H1 (cell line): ENCODE measurements around the gene LAMC3. TPM values are rescaled to one million over a fixed set of nuclear protein-coding genes. Genes with fewer than 3 reads are reported as not detected.

Source experiments
- CTCF ChIA-PET: fragments of 300-600 bp; sonication (Branson Sonifier 250); formaldehyde crosslinking; loops from one replicate; lab custom pipeline; 2021; ENCODE audit not compliant: partially characterized antibody; lab: Charles Lee
- POLR2A ChIA-PET: fragments of 300-600 bp; sonication (Branson Sonifier 250); formaldehyde crosslinking; loops from one replicate; lab custom pipeline; 2021; ENCODE audit warnings: inconsistent platforms; ENCODE audit not compliant: partially characterized antibody; lab: Charles Lee
- DNase-seq, 2 experiments: peaks; one replicate each; pipeline versions ENCODE4 v3.0.0 to v3.0.0-alpha.2; 2010 to 2022; ENCODE audit warnings: low spot score in 2 of 2, low read depth in 1 of 2, mixed read lengths in 1 of 2
- FAIRE-seq: peaks from 2 replicates; lab custom pipeline; 2011; peaks lifted over from hg19 to GRCh38; lab: Jason Lieb, UNC
- H2AFZ ChIP-seq: 2 replicates; pipeline ENCODE4 v1.8.1; 2012; ENCODE audit warnings: low read length, inconsistent platforms
- H2AK5ac ChIP-seq: 2 replicates; pipeline ENCODE4 v1.6.1; 2013; ENCODE audit warnings: low read depth, low read length
- H2BK120ac ChIP-seq: replicated peaks from 2 replicates; pipeline ENCODE3; 2013; ENCODE audit warnings: low read depth, low read length, inconsistent platforms
- H2BK12ac ChIP-seq: 2 replicates; pipeline ENCODE4 v1.6.1; 2013; ENCODE audit warnings: low read depth, low read length
- H2BK15ac ChIP-seq: 2 replicates; pipeline ENCODE4 v1.6.1; 2013; ENCODE audit warnings: low read length
- H2BK20ac ChIP-seq: 2 replicates; pipeline ENCODE4 v1.6.1; 2013; ENCODE audit warnings: low read length
- H2BK5ac ChIP-seq: 2 replicates; pipeline ENCODE4 v1.6.1; 2013; ENCODE audit warnings: low read depth, low read length
- H3K14ac ChIP-seq: 2 replicates; pipeline ENCODE4 v1.6.1; 2013; ENCODE audit warnings: inconsistent platforms; ENCODE audit not compliant: insufficient read length
- H3K18ac ChIP-seq: 2 replicates; pipeline ENCODE4 v1.6.1; 2013; ENCODE audit warnings: low read length; ENCODE audit errors: extremely low read depth
- H3K23ac ChIP-seq: 2 replicates; pipeline ENCODE4 v1.6.1; 2013; ENCODE audit warnings: inconsistent platforms; ENCODE audit not compliant: insufficient read length
- H3K23me2 ChIP-seq: 2 replicates; pipeline ENCODE4 v1.6.1; 2013; ENCODE audit warnings: low read depth, low read length
- H3K27ac ChIP-seq: 2 replicates; pipeline ENCODE4 v1.6.1; 2011; ENCODE audit warnings: low read depth, low read length, inconsistent platforms
- H3K27me3 ChIP-seq, 4 experiments: replicated peaks in 1 of 4; 1 replicate in 1 of 4; 2 replicates in 3 of 4; pipeline versions ENCODE4 v1.6.1 to v1.8.1; 2011 to 2013; ENCODE audit warnings: low read length in 3 of 4, mild to moderate bottlenecking in 3 of 4, inconsistent platforms in 2 of 4, mixed read lengths in 2 of 4, moderate library complexity in 1 of 4; ENCODE audit not compliant: control insufficient read depth in 3 of 4, insufficient read depth in 3 of 4; ENCODE audit errors: extremely low read depth in 1 of 4
- H3K36me3 ChIP-seq, 4 experiments: 2 replicates each; pipeline versions ENCODE4 v1.6.1 to v1.8.1; 2011 to 2013; ENCODE audit warnings: mild to moderate bottlenecking in 4 of 4, low read length in 3 of 4, moderate library complexity in 2 of 4, control low read depth in 1 of 4, inconsistent platforms in 1 of 4; ENCODE audit not compliant: insufficient read depth in 4 of 4, control insufficient read depth in 2 of 4
- H3K4ac ChIP-seq: replicated peaks from 2 replicates; pipeline ENCODE3; 2013; ENCODE audit warnings: low read length, low read depth, mixed read lengths, inconsistent platforms; ENCODE audit not compliant: insufficient read length
- H3K4me1 ChIP-seq, 4 experiments: replicated peaks in 1 of 4; 1 replicate in 1 of 4; 2 replicates in 3 of 4; pipeline versions ENCODE4 v1.6.1 to v1.8.1; 2011 to 2013; ENCODE audit warnings: low read length in 3 of 4, inconsistent platforms in 2 of 4, mixed read lengths in 1 of 4; ENCODE audit not compliant: insufficient read depth in 4 of 4, control insufficient read depth in 3 of 4
- H3K4me2 ChIP-seq, 2 experiments: 2 replicates each; pipeline versions ENCODE4 v1.6.1 to v1.8.1; 2011 to 2013; ENCODE audit warnings: low read depth in 2 of 2, low read length in 2 of 2, control low read depth in 1 of 2, inconsistent platforms in 1 of 2, mild to moderate bottlenecking in 1 of 2; ENCODE audit not compliant: insufficient read depth in 1 of 2
- H3K4me3 ChIP-seq, 4 experiments: fragments of 200-600, 300-600 bp in 1 of 4; sonication (generic), shearing (Covaris generic), sonication (Bioruptor Twin) in 1 of 4; 2 replicates each; pipeline versions ENCODE4 v1.5.1 to v1.8.1; 2011 to 2016; ENCODE audit warnings: low read length in 4 of 4, low read depth in 3 of 4, control low read depth in 2 of 4, inconsistent platforms in 2 of 4, mild to moderate bottlenecking in 2 of 4, mixed read lengths in 1 of 4, moderate library complexity in 1 of 4; ENCODE audit not compliant: insufficient read depth in 2 of 4; ENCODE audit errors: extremely low read depth in 1 of 4
- H3K56ac ChIP-seq: replicated peaks from 2 replicates; pipeline ENCODE3; 2013; ENCODE audit warnings: low read depth, mild to moderate bottlenecking, mixed read lengths, low read length, inconsistent platforms; ENCODE audit not compliant: insufficient read length
- H3K79me1 ChIP-seq: 2 replicates; pipeline ENCODE4 v1.6.1; 2013; ENCODE audit warnings: low read depth, low read length, control low read depth
- H3K79me2 ChIP-seq, 2 experiments: 2 replicates each; pipeline versions ENCODE4 v1.6.1 to v1.8.1; 2012 to 2013; ENCODE audit warnings: low read length in 2 of 2, mild to moderate bottlenecking in 2 of 2, inconsistent platforms in 1 of 2; ENCODE audit not compliant: insufficient read depth in 2 of 2, control insufficient read depth in 1 of 2
- H3K9ac ChIP-seq, 4 experiments: replicated peaks in 1 of 4; 1 replicate in 1 of 4; 2 replicates in 3 of 4; pipeline versions ENCODE4 v1.6.1 to v1.8.1; 2011 to 2013; ENCODE audit warnings: low read depth in 3 of 4, low read length in 3 of 4, control low read depth in 2 of 4, mild to moderate bottlenecking in 2 of 4, moderate library complexity in 2 of 4, inconsistent platforms in 1 of 4; ENCODE audit errors: extremely low read depth in 1 of 4
- H3K9me3 ChIP-seq, 2 experiments: 2 replicates each; pipeline versions ENCODE4 v1.6.1 to v1.8.1; 2012 to 2013; ENCODE audit warnings: mild to moderate bottlenecking in 2 of 2, moderate library complexity in 2 of 2, control low read depth in 1 of 2, inconsistent platforms in 1 of 2, low read depth in 1 of 2, low read length in 1 of 2, mixed read lengths in 1 of 2; ENCODE audit not compliant: insufficient read depth in 2 of 2
- H4K20me1 ChIP-seq, 2 experiments: replicated peaks in 1 of 2; 2 replicates each; pipeline versions ENCODE3 to v1.8.1; 2011 to 2013; ENCODE audit warnings: inconsistent platforms in 2 of 2, low read length in 2 of 2, mild to moderate bottlenecking in 1 of 2; ENCODE audit not compliant: insufficient read depth in 2 of 2, control insufficient read depth in 1 of 2
- H4K5ac ChIP-seq: 2 replicates; pipeline ENCODE4 v1.6.1; 2013; ENCODE audit warnings: low read length, low read depth, mixed read lengths, inconsistent platforms; ENCODE audit not compliant: insufficient read length
- H4K8ac ChIP-seq: 2 replicates; pipeline ENCODE4 v1.8.0; 2013; ENCODE audit warnings: mild to moderate bottlenecking, moderate library complexity, low read length, inconsistent platforms; ENCODE audit not compliant: insufficient read depth; ENCODE audit errors: extremely low read depth
- H4K91ac ChIP-seq: replicated peaks from 2 replicates; pipeline ENCODE3; 2013; ENCODE audit warnings: low read length, mixed read lengths, inconsistent platforms; ENCODE audit not compliant: insufficient read length
- ATF2 ChIP-seq: IDR thresholded peaks from 2 replicates; pipeline ENCODE4 v1.6.1; 2012; ENCODE audit warnings: low read length, inconsistent platforms
- BCL11A ChIP-seq, 2 experiments: IDR thresholded peaks; one replicate each; pipeline ENCODE4 v1.6.1; 2011; ENCODE audit warnings: low read depth in 2 of 2, low read length in 2 of 2, mild to moderate bottlenecking in 2 of 2
- EGR1 ChIP-seq: IDR thresholded peaks from 2 replicates; pipeline ENCODE4 v1.6.1; 2011; ENCODE audit warnings: low read depth, low read length, borderline replicate concordance
- EP300 ChIP-seq, 2 experiments: IDR thresholded peaks; 1 replicate in 1 of 2; 2 replicates in 1 of 2; pipeline ENCODE4 v1.6.1; 2011 to 2012; ENCODE audit warnings: low read depth in 2 of 2, low read length in 2 of 2, mild to moderate bottlenecking in 2 of 2, borderline replicate concordance in 1 of 2, inconsistent platforms in 1 of 2, moderate library complexity in 1 of 2
- GABPA ChIP-seq: IDR thresholded peaks from 2 replicates; pipeline ENCODE4 v1.6.1; 2011; ENCODE audit warnings: mild to moderate bottlenecking, low read length, moderate library complexity, borderline replicate concordance; ENCODE audit not compliant: insufficient read depth
- TAF7 ChIP-seq: optimal IDR thresholded peaks from 2 replicates; pipeline ENCODE3; 2011; ENCODE audit warnings: low read depth, mild to moderate bottlenecking, inconsistent platforms, low read length, moderate library complexity, borderline replicate concordance
- WGBS, 2 experiments: shearing (Covaris generic) in 1 of 2; methylation state at CpG; one replicate each; pipeline versions ENCODE4 v1.1.6 to v1.1.7; 2013 to 2015; ENCODE audit warnings: low lambda C conversion rate in 2 of 2, mixed read lengths in 2 of 2, inconsistent platforms in 1 of 2, low coverage in 1 of 2, missing lambda C conversion rate in 1 of 2; ENCODE audit not compliant: insufficient replicate concordance in 2 of 2, insufficient coverage in 1 of 2, insufficient read length in 1 of 2; ENCODE audit errors: extremely low coverage in 1 of 2, missing lambda C conversion rate in 1 of 2; 5-methylcytosine and 5-hydroxymethylcytosine counted together
- polyA plus RNA-seq, 7 experiments: library from polyadenylated mRNA; depleted of rRNA in 3 of 7; stranded (reverse) in 5 of 7; unstranded in 2 of 7; fragments of >200 nt in 5 of 7; fragments of 200-250 nt in 2 of 7; gene quantifications; 1 replicate in 5 of 7; 2 replicates in 1 of 7; 4 replicates in 1 of 7; pipeline versions ENCODE4 v1.2.1 to v1.2.3, GENCODE V29; 2011 to 2013; ENCODE audit warnings: missing spikeins in 2 of 7, mixed read lengths in 2 of 7
- total RNA-seq: library from RNA; stranded (reverse); fragmentation: NEBNext Ultra II Directional; extraction: Animal tissue kit (Norgen Biotek cat#: 25700); gene quantifications from 2 replicates; pipeline ENCODE4 v1.2.1, GENCODE V29; 2021

The LAMC3 gene
- total and polyA plus RNA-seq, 2 of the 8 experiments (the other 6 are each of a cell fraction or from before 2014, with no cell fraction given) = 9.3 to 12.3 TPM

GRCh38 chr9:130985606-130986162 lies 23.3 kb upstream of the LAMC3 start:
- H3K9me3 ChIP-seq = no peaks in the 10 kb centered on the region
- no peak overlapping the region for H4K5ac ChIP-seq
- no peak overlapping the region for H4K8ac ChIP-seq
- H2BK5ac ChIP-seq = no peak overlapping the region
- ChIA-PET POLR2A (no interaction called here), CTCF (interaction anchor here (0.7 to 4.2 kb wide), 5 partner anchors 12 to 115 kb away, joined by 3 to 27 read pairs (median 5); no protein-coding TSS in a partner anchor)
- no peak for FAIRE-seq
- H3K79me1 ChIP-seq = no peaks in the 10 kb centered on the region
- no peak overlapping the region for H3K23ac ChIP-seq
- no peaks in the 10 kb centered on the region for H3K27me3 ChIP-seq
- no peak overlapping the region for H3K4me3 ChIP-seq
- WGBS, 2 experiments = 91% methylated on average over 5 of the region's 5 CpGs; no CpG with 5 or more reads in 1 of the 2 experiments
- H4K20me1 ChIP-seq = peaks cover 0 to 2% of the 10 kb centered on the region in 2 experiments
- H3K14ac ChIP-seq = no peak overlapping the region
- no peak overlapping the region for H4K91ac ChIP-seq
- H2BK15ac ChIP-seq = peak overlapping the region; percentile 10; the same call in 1 of the 2 replicates
- no peak overlapping the region for H3K27ac ChIP-seq
- TF ChIP-seq ATF2 (no peak), GABPA (no peak), TAF7 (no peak), EP300 (IDR thresholded peaks at IDR 0.05; ENCODE audit: borderline replicate concordance in 1 of 2, low read depth in 2 of 2, low read length in 2 of 2) (no peak), BCL11A (IDR thresholded peaks at IDR 0.05; ENCODE audit: low read depth in 2 of 2, low read length in 2 of 2) (no peak), EGR1 (no peak)
- no peaks in the 10 kb centered on the region for H3K23me2 ChIP-seq
- peaks cover under 1 to 6% (median 3%) of the 10 kb centered on the region in 4 experiments; a peak in 4 of 7 replicates for H3K4me1 ChIP-seq
- no peak overlapping the region for H2BK120ac ChIP-seq
- no peak overlapping the region for H3K4me2 ChIP-seq
- peak overlapping the region; percentile 33 for H3K4ac ChIP-seq
- H2AFZ ChIP-seq = no peak overlapping the region
- no peak for DNase-seq
- H3K9ac ChIP-seq = no peak overlapping the region
- H2BK12ac ChIP-seq = no peak overlapping the region
- H2BK20ac ChIP-seq = no peak overlapping the region
- H2AK5ac ChIP-seq = no peak overlapping the region
- no peaks in the 10 kb centered on the region for H3K36me3 ChIP-seq
- H3K56ac ChIP-seq = no peak overlapping the region
- H3K79me2 ChIP-seq = no peaks in the 10 kb centered on the region
- no peak overlapping the region for H3K18ac ChIP-seq
